ENCODE measurements around the gene SHFL. TPM values are rescaled to one million over a fixed set of nuclear protein-coding genes. Genes with fewer than 3 reads are reported as not detected.

The SHFL gene
- total and polyA plus RNA-seq, 2 of the 4 experiments (the other 2 are of a cell fraction) = 9.0 to 32.1 TPM

- Histone ChIP-seq H3K56ac (ENCODE audit: extremely low read depth, insufficient read depth, low read length) (no peak overlapping the region), H3K9ac (ENCODE audit: low read depth, low read length) (no peak overlapping the region), H4K8ac (ENCODE audit: low read depth in 2 of 2, low read length in 2 of 2) (no peak overlapping the region), H4K5ac (ENCODE audit: low read depth, low read length) (no peak overlapping the region), H3K9me3 (ENCODE audit: control insufficient read depth, insufficient read depth, low read length) (no peaks in the 10 kb centered on the region), H3K27ac (ENCODE audit: insufficient read depth, low read length) (no peak overlapping the region), H2AK5ac (ENCODE audit: low read depth, low read length) (no peak overlapping the region), H3K79me1 (ENCODE audit: low read depth in 1 of 2, low read length in 2 of 2) (peaks cover 0 to 11% of the 10 kb centered on the region in 2 experiments; a peak in 3 of 4 replicates), H3K27me3 (ENCODE audit: control insufficient read depth, insufficient read depth, low read length) (no peaks in the 10 kb centered on the region), H3K18ac (ENCODE audit: low read depth, low read length) (no peak overlapping the region), H3K4ac (ENCODE audit: low read depth, low read length) (no peak overlapping the region), H3K14ac (replicated peaks; ENCODE audit: low read depth, low read length) (no peak overlapping the region), H3K4me2 (ENCODE audit: low read depth, low read length) (no peak overlapping the region), H4K20me1 (ENCODE audit: insufficient read depth, low read length) (no peaks in the 10 kb centered on the region), H4K91ac (ENCODE audit: insufficient read depth, low read depth, low read length) (no peak overlapping the region), H2BK5ac (ENCODE audit: low read depth, low read length, poor library complexity, severe bottlenecking) (no peak overlapping the region), H2AFZ (replicated peaks; ENCODE audit: low read length, poor library complexity) (no peak overlapping the region), H2BK120ac (ENCODE audit: low read depth, low read length) (no peak overlapping the region), H2BK20ac (ENCODE audit: low read depth, low read length) (no peak overlapping the region), H3K4me1 (ENCODE audit: control insufficient read depth, insufficient read depth, low read length) (peaks cover 4% of the 10 kb centered on the region), H3K4me3 (ENCODE audit: insufficient read depth, low read depth, low read length) (no peak overlapping the region), H2AK9ac (replicated peaks; ENCODE audit: low read depth, low read length, poor library complexity) (no peak overlapping the region), H3K23ac (ENCODE audit: low read depth, low read length) (no peak overlapping the region), H3K36me3 (ENCODE audit: control insufficient read depth, insufficient read depth, low read length) (peaks cover 31% of the 10 kb centered on the region; the same call in 1 of the 2 replicates), H3K9me1 (ENCODE audit: insufficient read depth, low read length) (peaks cover 9% of the 10 kb centered on the region; the same call in 1 of the 2 replicates), H2BK15ac (ENCODE audit: low read depth, low read length) (no peak overlapping the region)
- WGBS, 2 experiments (ENCODE audit: extremely low coverage in 2 of 2, insufficient read length in 1 of 2) = 79% methylated on average over 11 of the region's 13 CpGs; no CpG with 5 or more reads in 1 of the 2 experiments
- ChIA-PET CTCF (no interaction called here), POLR2A (ENCODE audit: unreplicated experiment) (no interaction called here)
- dilution Hi-C loops (cut with HindIII; ENCODE audit: low sequenced_read_pairs, unreplicated experiment) (no loop called here), intact Hi-C loops (cut with micrococcal nuclease) (no loop called here), in situ Hi-C loops (cut with MboI; ENCODE audit: low sequenced_read_pairs) (no loop called here)
- TF ChIP-seq POLR2A (IDR thresholded peaks at IDR 0.05; ENCODE audit: low read depth, low read length) (no peak), BHLHE40 (IDR thresholded peaks at IDR 0.05; ENCODE audit: low read depth, low read length) (no peak), MAZ (IDR thresholded peaks at IDR 0.05; ENCODE audit: borderline replicate concordance, low read depth, low read length) (no peak), MAFK (IDR thresholded peaks at IDR 0.05; ENCODE audit: low read depth, low read length) (no peak), RFX5 (IDR thresholded peaks at IDR 0.05; ENCODE audit: low read depth, low read length) (no peak), RAD21 (IDR thresholded peaks at IDR 0.05; ENCODE audit: low read length) (no peak), ELK1 (IDR thresholded peaks at IDR 0.05; ENCODE audit: borderline replicate concordance, low read depth, low read length) (no peak), MXI1 (IDR thresholded peaks at IDR 0.05; ENCODE audit: borderline replicate concordance, low read depth, low read length) (no peak), CTCF (conservative IDR thresholded peaks at IDR 0.05; ENCODE audit: low read depth, low read length) (no peak), CHD1 (IDR thresholded peaks at IDR 0.05; ENCODE audit: low read depth, low read length) (no peak), SMC3 (IDR thresholded peaks at IDR 0.05; ENCODE audit: low read depth, low read length) (no peak), USF2 (IDR thresholded peaks at IDR 0.05; ENCODE audit: low read depth, low read length) (no peak), FOS (IDR thresholded peaks at IDR 0.05; ENCODE audit: low read depth, low read length) (no peak)
- no TSS peak for BruUV-seq (replicated peaks)
- DNase-seq (no peak), ATAC-seq (ENCODE audit: low read depth) (no peak)
Observed at GRCh38 chr19:10091895-10092641, 6.0 kb downstream of the SHFL start.

Data from IMR-90 (cell line).